Esophagus mucosa (tissue), 1 donor: ENCODE data around the gene HHIPL1. TPM values are rescaled to one million over a fixed set of nuclear protein-coding genes. Genes with fewer than 3 reads are reported as not detected.

ENCODE experiments used
- ATAC-seq: fragments of 200-7000 bp; cut with Tn5 transposase; one replicate; pipeline ENCODE4 v1.9.1; 2020
- total RNA-seq: library from RNA; stranded (reverse); gene quantifications from one replicate; pipeline ENCODE4 v1.2.4, GENCODE V29; 2023
- donor health status: DM: yes; HTN: yes; CAD: no.

HHIPL1 gene
- total RNA-seq: 0.28 TPM

- ATAC-seq: no peak
Observed at GRCh38 chr14:99644723-99645544, at the start of gene HHIPL1. TSS of gene HHIPL1 (plus strand) at chr14:99645129. CDS start at chr14:99645208, 79 bp downstream.

- ATAC-seq: no peak
Observed at GRCh38 chr14:99595524-99595923, 49.4 kb upstream of the HHIPL1 start.

- ATAC-seq: peak; percentile 18
Observed at GRCh38 chr14:99596071-99596627, 48.8 kb upstream of the HHIPL1 start.

- no peak for ATAC-seq
Observed at GRCh38 chr14:99596772-99597171, 48.2 kb upstream of the HHIPL1 start.

GRCh38 chr14:99597911-99598600 is 46.9 kb upstream of the HHIPL1 start:
- no peak for ATAC-seq

GRCh38 chr14:99598774-99599173 is 46.2 kb upstream of the HHIPL1 start:
- no peak for ATAC-seq

- no peak for ATAC-seq
Observed at GRCh38 chr14:99599393-99599792, 45.5 kb upstream of the HHIPL1 start.

- ATAC-seq: no peak
Observed at GRCh38 chr14:99600232-99600888, 44.6 kb upstream of the HHIPL1 start.

GRCh38 chr14:99601361-99601831 is 43.5 kb upstream of the HHIPL1 start:
- ATAC-seq: no peak

GRCh38 chr14:99602054-99602787 is 42.7 kb upstream of the HHIPL1 start:
- no peak for ATAC-seq

- no peak for ATAC-seq
Observed at GRCh38 chr14:99602788-99603415, 42.0 kb upstream of the HHIPL1 start.

GRCh38 chr14:99603471-99604277 is 41.3 kb upstream of the HHIPL1 start, which contains the start of gene CCDC85C:
TSS of gene CCDC85C (minus strand) at chr14:99604207. CDS start at chr14:99603959, 248 bp downstream.
- no peak for ATAC-seq

- peak; percentile 95 for ATAC-seq
Observed at GRCh38 chr14:99604278-99604765, 40.6 kb upstream of the HHIPL1 start.

- peak; percentile 31 for ATAC-seq
Observed at GRCh38 chr14:99604766-99605298, 40.1 kb upstream of the HHIPL1 start.

GRCh38 chr14:99605299-99605961 is 39.5 kb upstream of the HHIPL1 start:
- peak; percentile 7 for ATAC-seq

GRCh38 chr14:99606359-99606758 is 38.6 kb upstream of the HHIPL1 start:
- no peak for ATAC-seq

- no peak for ATAC-seq
Observed at GRCh38 chr14:99608591-99608990, 36.3 kb upstream of the HHIPL1 start.

GRCh38 chr14:99609245-99610170 is 35.4 kb upstream of the HHIPL1 start:
- ATAC-seq: no peak
